Loucy (cell line): ENCODE results near the gene SCAPER.

Source experiments
- H2AFZ ChIP-seq: fragments of 200-600 bp; sonication (generic); 2 replicates; pipeline ENCODE4 v1.6.0; 2016; ENCODE audit warnings: antibody characterized with exemption, mild to moderate bottlenecking, low read length, moderate library complexity
- H3F3A ChIP-seq: fragments of 200-600 bp; 2 replicates; pipeline ENCODE4 v1.6.0; 2016; ENCODE audit warnings: antibody characterized with exemption, low read depth, mild to moderate bottlenecking
- H3K27me3 ChIP-seq: fragments of 200-600 bp; sonication (generic); 2 replicates; pipeline ENCODE4 v1.6.1; 2014; ENCODE audit warnings: low read length, mild to moderate bottlenecking; ENCODE audit not compliant: insufficient read depth, poor library complexity, severe bottlenecking
- H3K36me3 ChIP-seq: fragments of 200-600 bp; sonication (generic); 2 replicates; pipeline ENCODE4 v1.6.1; 2016; ENCODE audit warnings: low read length; ENCODE audit not compliant: insufficient read depth
- H3K4me1 ChIP-seq: fragments of 200-600 bp; sonication (generic); 2 replicates; pipeline ENCODE4 v1.5.1; 2014; ENCODE audit warnings: low read length, mild to moderate bottlenecking; ENCODE audit not compliant: insufficient read depth, poor library complexity, severe bottlenecking
- H3K4me2 ChIP-seq: fragments of 200-600 bp; sonication (generic); 2 replicates; pipeline ENCODE4 v1.6.0; 2014; ENCODE audit warnings: antibody characterized with exemption, low read length, low read depth, mild to moderate bottlenecking; ENCODE audit not compliant: poor library complexity, severe bottlenecking
- H3K4me3 ChIP-seq: fragments of 200-600 bp; sonication (generic); 2 replicates; pipeline ENCODE4 v1.5.1; 2014; ENCODE audit warnings: low read length, mild to moderate bottlenecking, mixed read lengths; ENCODE audit not compliant: poor library complexity, severe bottlenecking
- H3K79me2 ChIP-seq: fragments of 200-600 bp; sonication (generic); 2 replicates; pipeline ENCODE4 v1.6.1; 2014; ENCODE audit warnings: low read length; ENCODE audit not compliant: insufficient read depth
- H3K9ac ChIP-seq: fragments of 200-600 bp; sonication (generic); 2 replicates; pipeline ENCODE4 v1.6.0; 2014; ENCODE audit warnings: mild to moderate bottlenecking, low read depth, low read length, moderate library complexity; ENCODE audit not compliant: poor library complexity, severe bottlenecking
- H3K9me2 ChIP-seq: fragments of 200-600 bp; sonication (generic); replicated peaks from 2 replicates; pipeline ENCODE4 v1.6.1; 2016; ENCODE audit warnings: low read depth, low read length, mixed read lengths
- H3K9me3 ChIP-seq: fragments of 200-600 bp; sonication (generic); 2 replicates; pipeline ENCODE4 v1.6.1; 2014; ENCODE audit warnings: mild to moderate bottlenecking, antibody characterized with exemption, low read length, low read depth; ENCODE audit not compliant: insufficient read depth
- H4K20me1 ChIP-seq: fragments of 200-600 bp; sonication (generic); 2 replicates; pipeline ENCODE4 v1.6.0; 2014; ENCODE audit warnings: antibody characterized with exemption, low read length, mild to moderate bottlenecking; ENCODE audit not compliant: insufficient read depth, poor library complexity, severe bottlenecking
- EZH2phosphoT487 ChIP-seq: fragments of 200-600 bp; IDR thresholded peaks from 2 replicates; pipeline ENCODE4 v1.6.1; 2018; ENCODE audit warnings: antibody characterized with exemption, mild to moderate bottlenecking, moderate library complexity, borderline replicate concordance
- TF ChIP-seq, protein P1 (sequence below): fragments of 200-600 bp; sonication (generic); conservative IDR thresholded peaks from 2 replicates; pipeline ENCODE4 v1.5.1; 2014; ENCODE audit warnings: mild to moderate bottlenecking, antibody characterized with exemption, low read length

SCAPER gene

DNA sequence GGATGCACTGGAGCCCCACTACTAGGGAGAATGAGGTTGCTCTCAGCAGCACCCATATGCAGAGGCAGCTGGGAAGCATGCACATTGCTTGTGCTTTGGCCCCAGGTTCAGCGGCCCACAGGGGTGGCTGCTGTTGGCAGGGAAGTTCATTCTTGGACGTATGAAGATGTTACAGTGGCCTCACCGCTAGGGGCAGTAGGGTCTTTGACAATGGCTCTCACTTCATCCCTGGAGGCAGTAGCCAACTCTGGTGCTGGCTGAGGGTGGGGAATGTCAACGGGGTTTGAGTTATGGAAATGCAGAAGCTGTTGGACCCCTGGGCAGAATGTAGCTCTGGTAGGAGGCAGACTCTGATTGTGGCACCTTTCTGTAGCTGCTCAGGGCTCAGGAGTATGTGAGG lies 279.9 kb downstream of the SCAPER start:
- Histone ChIP-seq H3K4me3 (no peak overlapping the region), H3K36me3 (no peaks in the 10 kb centered on the region; the same call in 1 of the 2 replicates), H3F3A (no peaks in the 10 kb centered on the region), H3K4me1 (no peaks in the 10 kb centered on the region), H3K27me3 (no peaks in the 10 kb centered on the region), H3K79me2 (no peaks in the 10 kb centered on the region), H3K9ac (no peak overlapping the region), H2AFZ (no peak overlapping the region), H4K20me1 (no peaks in the 10 kb centered on the region), H3K4me2 (no peak overlapping the region), H3K9me3 (no peaks in the 10 kb centered on the region), H3K9me2 (no peaks in the 10 kb centered on the region)
- TF ChIP-seq, protein P1, sequence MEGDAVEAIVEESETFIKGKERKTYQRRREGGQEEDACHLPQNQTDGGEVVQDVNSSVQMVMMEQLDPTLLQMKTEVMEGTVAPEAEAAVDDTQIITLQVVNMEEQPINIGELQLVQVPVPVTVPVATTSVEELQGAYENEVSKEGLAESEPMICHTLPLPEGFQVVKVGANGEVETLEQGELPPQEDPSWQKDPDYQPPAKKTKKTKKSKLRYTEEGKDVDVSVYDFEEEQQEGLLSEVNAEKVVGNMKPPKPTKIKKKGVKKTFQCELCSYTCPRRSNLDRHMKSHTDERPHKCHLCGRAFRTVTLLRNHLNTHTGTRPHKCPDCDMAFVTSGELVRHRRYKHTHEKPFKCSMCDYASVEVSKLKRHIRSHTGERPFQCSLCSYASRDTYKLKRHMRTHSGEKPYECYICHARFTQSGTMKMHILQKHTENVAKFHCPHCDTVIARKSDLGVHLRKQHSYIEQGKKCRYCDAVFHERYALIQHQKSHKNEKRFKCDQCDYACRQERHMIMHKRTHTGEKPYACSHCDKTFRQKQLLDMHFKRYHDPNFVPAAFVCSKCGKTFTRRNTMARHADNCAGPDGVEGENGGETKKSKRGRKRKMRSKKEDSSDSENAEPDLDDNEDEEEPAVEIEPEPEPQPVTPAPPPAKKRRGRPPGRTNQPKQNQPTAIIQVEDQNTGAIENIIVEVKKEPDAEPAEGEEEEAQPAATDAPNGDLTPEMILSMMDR: no peak
- TF ChIP-seq EZH2phosphoT487: no peak

DNA sequence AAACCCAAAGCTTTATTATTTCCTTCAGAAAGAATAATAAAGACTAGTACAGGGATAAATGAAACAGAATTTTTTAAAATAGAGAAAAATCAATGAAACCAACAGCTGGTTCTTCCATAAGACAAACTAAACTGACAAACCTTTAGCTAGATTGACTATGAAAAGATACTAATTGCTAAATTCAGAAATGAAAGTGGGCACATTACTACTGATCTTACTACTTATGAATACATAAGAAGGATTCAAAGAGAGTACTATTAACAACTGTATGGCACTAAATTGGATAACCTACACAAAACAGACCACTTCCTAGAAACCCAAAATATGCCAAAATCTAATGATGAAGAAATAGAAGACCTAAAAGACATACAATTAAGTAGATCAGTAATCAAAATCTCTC lies 290.4 kb downstream of the SCAPER start:
- Histone ChIP-seq H4K20me1 (no peaks in the 10 kb centered on the region), H3F3A (no peaks in the 10 kb centered on the region), H3K4me2 (no peak overlapping the region), H3K4me1 (no peaks in the 10 kb centered on the region), H3K9me3 (0 out of 2 replicates have a peak, but pooled peaks cover 8% of the 10 kb centered on the region), H3K4me3 (no peak overlapping the region), H3K9ac (no peak overlapping the region), H3K79me2 (no peaks in the 10 kb centered on the region), H2AFZ (no peak overlapping the region), H3K36me3 (no peaks in the 10 kb centered on the region), H3K27me3 (no peaks in the 10 kb centered on the region), H3K9me2 (no peaks in the 10 kb centered on the region)
- no peak for TF ChIP-seq EZH2phosphoT487
- TF ChIP-seq, protein P1: no peak

DNA sequence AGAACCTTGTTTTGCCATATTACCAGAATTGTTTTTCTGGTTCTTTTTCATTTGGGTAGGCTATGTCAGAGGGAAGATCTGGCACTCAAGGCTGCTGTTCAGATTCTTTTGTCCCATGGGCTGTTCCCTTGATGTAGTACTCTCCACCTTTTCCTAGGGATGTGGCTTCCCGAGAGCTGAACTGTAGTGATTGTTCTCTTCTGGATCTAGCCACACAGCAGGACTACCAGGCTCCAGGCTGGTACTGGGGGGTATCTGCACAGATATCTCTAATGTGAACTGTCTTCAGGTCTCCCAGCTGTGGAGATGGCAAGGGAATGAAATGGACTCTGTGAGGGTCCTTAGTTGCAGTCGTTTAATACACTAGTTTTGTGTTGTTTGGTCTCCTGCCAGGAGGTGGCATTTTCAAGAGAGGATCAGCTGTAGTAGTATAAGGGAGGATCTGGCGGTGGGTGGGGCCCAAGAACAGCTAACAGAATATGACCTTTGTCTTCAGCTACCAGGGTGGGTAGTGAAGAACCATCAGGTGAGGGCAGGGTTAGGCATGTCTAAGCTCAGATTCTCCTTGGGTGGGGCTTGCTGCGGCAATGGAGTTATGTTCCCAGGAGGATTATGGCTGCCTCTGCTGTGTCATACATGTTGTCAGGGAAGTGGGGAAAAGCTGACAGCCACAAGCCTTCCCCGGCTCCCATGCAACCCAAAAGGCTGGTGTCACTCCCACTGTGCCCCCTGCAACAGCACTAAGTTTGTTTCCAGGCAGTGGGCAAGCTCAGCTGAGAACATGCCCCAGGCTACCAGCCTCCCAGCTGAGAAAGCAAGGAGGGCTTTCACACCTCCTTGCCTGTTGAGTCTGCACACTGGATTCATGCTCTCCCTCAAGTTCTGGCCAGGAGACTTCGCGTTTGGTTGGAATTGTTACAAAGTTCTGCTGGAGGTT lies 316.1 kb downstream of the SCAPER start:
- Histone ChIP-seq H2AFZ (no peak overlapping the region), H3K4me3 (no peak overlapping the region), H3K4me1 (no peaks in the 10 kb centered on the region), H3K36me3 (no peaks in the 10 kb centered on the region), H3K4me2 (no peak overlapping the region), H3K79me2 (no peaks in the 10 kb centered on the region), H3K9ac (no peak overlapping the region), H3K27me3 (no peaks in the 10 kb centered on the region), H3K9me2 (no peaks in the 10 kb centered on the region), H3F3A (no peaks in the 10 kb centered on the region), H4K20me1 (no peaks in the 10 kb centered on the region), H3K9me3 (no peaks in the 10 kb centered on the region)
- TF ChIP-seq EZH2phosphoT487: no peak
- TF ChIP-seq, protein P1: peak; percentile 21; the same call in 1 of the 2 replicates
